PC-9 (cell line): ENCODE data around the gene TULP4. TPM values are rescaled to one million over a fixed set of nuclear protein-coding genes. Genes with fewer than 3 reads are reported as not detected.

Experiments used
- BruUV-seq: library from RNA; stranded (reverse); fragments of 400-500 nt; replicated peaks from 2 replicates; lab custom pipeline; 2021; lab: Mats Ljungman, UMichigan
- CTCF ChIA-PET: fragments of 300-600 bp; sonication (Branson Sonifier 250); formaldehyde crosslinking; loops from one replicate; lab custom pipeline; 2022; ENCODE audit warnings: antibody characterized with exemption; lab: Charles Lee
- POLR2A ChIA-PET: fragments of 300-600 bp; sonication (Branson Sonifier 250); formaldehyde crosslinking; loops from one replicate; lab custom pipeline; 2022; ENCODE audit warnings: antibody characterized with exemption; ENCODE audit not compliant: unreplicated experiment; lab: Charles Lee
- DNase-seq, 2 experiments: peaks; one replicate each; pipeline versions ENCODE4 v3.0.0 to v3.0.0-alpha.2; 2015 to 2022; ENCODE audit warnings: mixed read lengths in 1 of 2
- H2AFZ ChIP-seq: fragments of 200-600 bp; sonication (generic); 2 replicates; pipeline ENCODE4 v1.8.1; 2017; ENCODE audit warnings: antibody characterized with exemption
- H3F3A ChIP-seq: fragments of 200-600 bp; sonication (generic); 2 replicates; pipeline ENCODE4 v1.8.1; 2017; ENCODE audit warnings: antibody characterized with exemption, mild to moderate bottlenecking, low read depth; ENCODE audit not compliant: insufficient read depth
- H3K27ac ChIP-seq: fragments of 200-600 bp; sonication (generic); 2 replicates; pipeline ENCODE4 v1.6.1; 2016; ENCODE audit warnings: mixed run types
- H3K27me3 ChIP-seq: fragments of 200-600 bp; sonication (generic); 2 replicates; pipeline ENCODE4 v1.6.1; 2016; ENCODE audit warnings: low read depth, mixed run types; ENCODE audit not compliant: insufficient read depth
- H3K36me3 ChIP-seq: fragments of 200-600 bp; sonication (generic); 2 replicates; pipeline ENCODE4 v1.6.1; 2016; ENCODE audit warnings: low read depth, mixed run types
- H3K4me1 ChIP-seq: fragments of 200-600 bp; sonication (generic); replicated peaks from 2 replicates; pipeline ENCODE4 v1.6.1; 2016; ENCODE audit warnings: mixed run types; ENCODE audit not compliant: insufficient read depth
- H3K4me2 ChIP-seq: fragments of 200-600 bp; sonication (generic); 2 replicates; pipeline ENCODE4 v1.6.1; 2017; ENCODE audit warnings: mixed run types
- H3K4me3 ChIP-seq: fragments of 200-600 bp; sonication (generic); 2 replicates; pipeline ENCODE4 v1.6.1; 2016; ENCODE audit warnings: mixed run types
- H3K79me2 ChIP-seq: fragments of 200-600 bp; sonication (generic); 2 replicates; pipeline ENCODE4 v1.6.1; 2017; ENCODE audit warnings: low read depth, mixed run types
- H3K9me2 ChIP-seq: fragments of 200-600 bp; sonication (generic); 2 replicates; pipeline ENCODE4 v1.8.1; 2017; ENCODE audit warnings: mild to moderate bottlenecking; ENCODE audit not compliant: insufficient read depth
- H3K9me3 ChIP-seq: fragments of 200-600 bp; sonication (generic); 2 replicates; pipeline ENCODE4 v1.8.1; 2016; ENCODE audit warnings: low read depth; ENCODE audit not compliant: insufficient read depth
- H4K20me1 ChIP-seq: fragments of 200-600 bp; sonication (generic); 2 replicates; pipeline ENCODE4 v1.8.1; 2017; ENCODE audit not compliant: insufficient read depth
- EZH2 ChIP-seq: fragments of 200-600 bp; sonication (generic); IDR thresholded peaks from 2 replicates; pipeline ENCODE4 v1.8.0; 2017; ENCODE audit warnings: antibody characterized with exemption, low read depth
- intact Hi-C: fragments of 100-400 bp; cut with micrococcal nuclease; formaldehyde crosslinking; loops from one replicate; pipeline ENCODE4 v1.10.0; 2022; ENCODE audit not compliant: unreplicated experiment
- total RNA-seq: library from RNA; stranded (reverse); gene quantifications from 2 replicates; pipeline ENCODE4 v1.2.3, GENCODE V29; 2021
- TF ChIP-seq, protein P1 (sequence below): fragments of 200-600 bp; sonication (generic); conservative IDR thresholded peaks from 2 replicates; pipeline ENCODE4 v1.6.1; 2017; ENCODE audit warnings: mixed run types, antibody characterized with exemption, mild to moderate bottlenecking, moderate library complexity

The TULP4 gene
- total RNA-seq, 1 experiment from 2014 or later: 34.0 TPM

DNA sequence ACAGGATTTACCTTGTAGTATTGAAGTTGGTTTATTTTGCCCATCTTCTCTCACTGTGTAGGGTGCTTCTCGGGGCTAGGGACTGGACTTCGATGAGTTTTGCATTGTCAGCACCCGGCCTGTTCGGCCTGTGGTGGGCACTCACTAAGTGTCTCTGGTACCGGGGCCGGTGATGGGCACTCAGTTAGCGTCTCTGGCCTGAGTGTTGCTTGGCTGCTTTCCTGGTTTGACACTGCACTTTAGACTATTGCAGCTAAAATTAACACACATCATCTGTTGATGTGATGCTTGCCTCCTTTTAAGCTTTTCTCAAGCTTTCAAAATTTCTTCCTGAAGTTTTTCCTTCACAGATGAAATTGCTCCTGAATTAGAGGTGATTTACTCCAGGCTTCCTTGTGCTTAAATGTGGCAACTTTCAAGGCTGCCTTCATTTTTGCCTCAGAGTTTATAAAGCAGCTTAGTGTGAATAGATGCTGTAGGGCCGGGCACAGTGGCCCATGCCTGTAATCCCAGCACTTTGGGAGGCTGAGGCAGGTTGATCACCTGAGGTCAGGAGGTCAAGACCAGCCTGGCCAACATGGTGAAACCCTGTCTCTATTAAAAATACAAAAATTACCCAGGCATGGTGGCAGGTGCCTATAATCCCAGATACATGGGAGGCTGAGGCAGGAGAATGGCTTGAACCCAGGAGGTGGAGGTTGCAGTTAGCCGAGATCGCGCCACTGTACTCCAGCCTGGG lies 41.7 kb upstream of the TULP4 start:
- ChIA-PET CTCF (no interaction called here), POLR2A (no interaction called here)
- H4K20me1 ChIP-seq: no peaks in the 10 kb centered on the region
- TF ChIP-seq, protein P1, sequence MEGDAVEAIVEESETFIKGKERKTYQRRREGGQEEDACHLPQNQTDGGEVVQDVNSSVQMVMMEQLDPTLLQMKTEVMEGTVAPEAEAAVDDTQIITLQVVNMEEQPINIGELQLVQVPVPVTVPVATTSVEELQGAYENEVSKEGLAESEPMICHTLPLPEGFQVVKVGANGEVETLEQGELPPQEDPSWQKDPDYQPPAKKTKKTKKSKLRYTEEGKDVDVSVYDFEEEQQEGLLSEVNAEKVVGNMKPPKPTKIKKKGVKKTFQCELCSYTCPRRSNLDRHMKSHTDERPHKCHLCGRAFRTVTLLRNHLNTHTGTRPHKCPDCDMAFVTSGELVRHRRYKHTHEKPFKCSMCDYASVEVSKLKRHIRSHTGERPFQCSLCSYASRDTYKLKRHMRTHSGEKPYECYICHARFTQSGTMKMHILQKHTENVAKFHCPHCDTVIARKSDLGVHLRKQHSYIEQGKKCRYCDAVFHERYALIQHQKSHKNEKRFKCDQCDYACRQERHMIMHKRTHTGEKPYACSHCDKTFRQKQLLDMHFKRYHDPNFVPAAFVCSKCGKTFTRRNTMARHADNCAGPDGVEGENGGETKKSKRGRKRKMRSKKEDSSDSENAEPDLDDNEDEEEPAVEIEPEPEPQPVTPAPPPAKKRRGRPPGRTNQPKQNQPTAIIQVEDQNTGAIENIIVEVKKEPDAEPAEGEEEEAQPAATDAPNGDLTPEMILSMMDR: no peak
- no peak for TF ChIP-seq EZH2
- no peaks in the 10 kb centered on the region for H3K27me3 ChIP-seq
- no peak overlapping the region for H2AFZ ChIP-seq
- H3K4me1 ChIP-seq: no peaks in the 10 kb centered on the region
- no peaks in the 10 kb centered on the region for H3K36me3 ChIP-seq
- no peak for DNase-seq
- peaks cover 4% of the 10 kb centered on the region; the same call in 1 of the 2 replicates for H3K79me2 ChIP-seq
- H3F3A ChIP-seq: no peaks in the 10 kb centered on the region
- no peaks in the 10 kb centered on the region for H3K9me2 ChIP-seq
- no peak overlapping the region for H3K4me3 ChIP-seq
- no peak overlapping the region for H3K27ac ChIP-seq
- no TSS peak for BruUV-seq
- no peak overlapping the region for H3K4me2 ChIP-seq
- H3K9me3 ChIP-seq: no peaks in the 10 kb centered on the region
- intact Hi-C loops: no loop called here

DNA sequence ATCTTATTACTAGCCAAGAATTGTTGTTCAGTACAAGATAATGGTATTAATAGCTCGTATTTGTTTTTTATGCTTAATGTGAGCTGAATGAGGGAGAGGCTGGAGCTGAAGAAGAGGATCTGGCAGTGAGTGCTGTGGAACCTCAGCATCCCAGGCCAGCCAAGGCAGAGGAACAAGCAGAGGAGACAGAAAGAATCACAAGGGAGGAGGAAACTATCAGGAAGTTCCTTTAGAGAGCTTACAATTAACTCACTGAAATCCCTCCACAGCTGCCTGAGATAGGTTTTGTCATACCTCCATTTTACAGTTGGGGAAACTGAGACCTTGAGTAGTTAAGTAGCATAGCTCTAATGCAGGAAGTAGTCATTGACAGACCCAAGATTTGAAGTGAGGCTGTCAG lies 39.9 kb upstream of the TULP4 start:
- no peak for DNase-seq
- Histone ChIP-seq H3K9me2 (no peaks in the 10 kb centered on the region), H3K36me3 (no peaks in the 10 kb centered on the region), H3K27me3 (no peaks in the 10 kb centered on the region), H2AFZ (no peak overlapping the region), H3K27ac (no peak overlapping the region), H3K9me3 (no peaks in the 10 kb centered on the region), H3K4me2 (no peak overlapping the region), H3K79me2 (peaks cover 4% of the 10 kb centered on the region; the same call in 1 of the 2 replicates), H3F3A (no peaks in the 10 kb centered on the region), H4K20me1 (0 out of 2 replicates have a peak, but pooled peaks cover 6% of the 10 kb centered on the region), H3K4me3 (no peak overlapping the region), H3K4me1 (no peaks in the 10 kb centered on the region)
- ChIA-PET POLR2A (no interaction called here), CTCF (no interaction called here)
- BruUV-seq: no TSS peak
- TF ChIP-seq, protein P1: no peak
- TF ChIP-seq EZH2: no peak
- intact Hi-C loops: no loop called here

DNA sequence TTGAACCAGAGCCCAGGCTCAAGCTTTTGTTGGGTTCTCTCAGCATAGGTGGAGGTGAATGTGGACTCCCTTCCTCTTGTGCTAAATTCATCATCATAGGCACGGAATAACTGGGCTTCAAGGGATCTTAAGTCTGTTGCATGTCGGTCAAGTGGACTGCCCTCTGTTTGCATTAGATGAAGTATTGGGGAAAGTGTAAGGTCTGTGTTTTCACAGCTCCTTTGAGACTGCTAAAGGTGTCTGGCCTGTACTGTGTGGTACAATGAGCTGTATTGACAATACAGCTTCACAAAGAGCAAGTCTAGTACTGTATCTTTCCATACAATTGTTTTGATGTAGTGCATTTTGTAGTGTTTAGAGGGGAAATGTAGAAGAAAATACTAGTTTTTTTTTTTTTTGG lies 34.3 kb upstream of the TULP4 start:
- TF ChIP-seq EZH2: no peak
- TF ChIP-seq, protein P1: no peak
- H3K4me3 ChIP-seq: no peak overlapping the region
- ChIA-PET CTCF (no interaction called here), POLR2A (no interaction called here)
- no peak overlapping the region for H3K27ac ChIP-seq
- DNase-seq: no peak
- H3K36me3 ChIP-seq: no peaks in the 10 kb centered on the region
- H3K4me1 ChIP-seq: no peaks in the 10 kb centered on the region
- no peaks in the 10 kb centered on the region for H3K9me3 ChIP-seq
- BruUV-seq: no TSS peak
- H4K20me1 ChIP-seq: 0 out of 2 replicates have a peak, but pooled peaks cover 11% of the 10 kb centered on the region
- no peak overlapping the region for H3K4me2 ChIP-seq
- no peaks in the 10 kb centered on the region for H3F3A ChIP-seq
- H3K27me3 ChIP-seq: no peaks in the 10 kb centered on the region
- H2AFZ ChIP-seq: no peak overlapping the region
- intact Hi-C loops: no loop called here
- no peaks in the 10 kb centered on the region; the same call in 1 of the 2 replicates for H3K79me2 ChIP-seq
- no peaks in the 10 kb centered on the region for H3K9me2 ChIP-seq
